CD14-positive monocyte (primary cell): ENCODE data around the gene KRTAP5-5. TPM values are rescaled to one million over a fixed set of nuclear protein-coding genes. Genes with fewer than 3 reads are reported as not detected.

ENCODE experiments used
- DNase-seq, 3 donors: peaks; one replicate each; pipeline ENCODE4 v3.0.0-alpha.2; 2011 to 2022
- H2AFZ ChIP-seq: 2 replicates; pipeline ENCODE4 v1.6.0; 2012; ENCODE audit warnings: mild to moderate bottlenecking, low read depth, low read length, inconsistent platforms; ENCODE audit not compliant: insufficient read depth, poor library complexity, severe bottlenecking
- H3K27ac ChIP-seq, 2 donors: 1 replicate in 1 of 2; 2 replicates in 1 of 2; pipeline ENCODE4 v1.5.1; 2012 to 2013; ENCODE audit warnings: low read length in 2 of 2, control low read depth in 1 of 2, inconsistent platforms in 1 of 2, low read depth in 1 of 2, mild to moderate bottlenecking in 1 of 2
- H3K27me3 ChIP-seq, 2 donors: one replicate each; pipeline versions ENCODE4 v1.6.0 to v1.6.1; 2011 to 2013; ENCODE audit warnings: low read length in 2 of 2; ENCODE audit not compliant: control insufficient read depth in 2 of 2, insufficient read depth in 2 of 2
- H3K36me3 ChIP-seq, 2 donors: replicated peaks in 1 of 2; 1 replicate in 1 of 2; 2 replicates in 1 of 2; pipeline versions ENCODE4 v1.5.1 to v1.6.1; 2012 to 2013; ENCODE audit warnings: low read length in 2 of 2, control low read depth in 1 of 2, inconsistent platforms in 1 of 2, mild to moderate bottlenecking in 1 of 2; ENCODE audit not compliant: insufficient read depth in 2 of 2, control insufficient read depth in 1 of 2
- H3K4me1 ChIP-seq, 2 donors: 1 replicate in 1 of 2; 2 replicates in 1 of 2; pipeline versions ENCODE4 v1.5.1 to v1.6.1; 2012 to 2013; ENCODE audit warnings: low read length in 2 of 2, control low read depth in 1 of 2, inconsistent platforms in 1 of 2, mild to moderate bottlenecking in 1 of 2, moderate library complexity in 1 of 2; ENCODE audit not compliant: insufficient read depth in 2 of 2, control insufficient read depth in 1 of 2
- H3K4me2 ChIP-seq: replicated peaks from 2 replicates; pipeline ENCODE3; 2012; ENCODE audit warnings: low read length, moderate library complexity, mild to moderate bottlenecking; ENCODE audit not compliant: poor library complexity, severe bottlenecking; ENCODE audit errors: extremely low read depth
- H3K4me3 ChIP-seq, 3 experiments: fragments of 200-600 bp in 1 of 3; sonication (generic) in 1 of 3; replicated peaks in 1 of 3; 1 replicate in 2 of 3; 2 replicates in 1 of 3; pipeline ENCODE4 v1.5.1; 2011 to 2013; ENCODE audit warnings: low read length in 3 of 3, mild to moderate bottlenecking in 3 of 3, control low read depth in 2 of 3, low read depth in 2 of 3, inconsistent platforms in 1 of 3, moderate library complexity in 1 of 3
- H3K79me2 ChIP-seq: 2 replicates; pipeline ENCODE4 v1.6.0; 2012; ENCODE audit warnings: mild to moderate bottlenecking, control low read depth, inconsistent platforms, low read length, moderate library complexity; ENCODE audit not compliant: insufficient read depth
- H3K9ac ChIP-seq: 2 replicates; pipeline ENCODE4 v1.6.0; 2017; ENCODE audit warnings: low read length, mild to moderate bottlenecking; ENCODE audit not compliant: insufficient read depth, poor library complexity, severe bottlenecking
- H3K9me3 ChIP-seq, 2 donors: replicated peaks in 1 of 2; 1 replicate in 1 of 2; 2 replicates in 1 of 2; pipeline versions ENCODE4 v1.5.1 to v1.6.1; 2012 to 2013; ENCODE audit warnings: low read length in 2 of 2, control low read depth in 1 of 2; ENCODE audit not compliant: control insufficient read depth in 1 of 2, insufficient read depth in 1 of 2
- H4K20me1 ChIP-seq: 2 replicates; pipeline ENCODE4 v1.6.0; 2012; ENCODE audit warnings: mild to moderate bottlenecking, low read length, control low read depth, moderate library complexity; ENCODE audit not compliant: insufficient read depth
- H3K27ac Mint-ChIP-seq, 7 donors: one replicate each; pipeline ENCODE4 v1.8.0; 2020; ENCODE audit warnings: mild to moderate bottlenecking in 7 of 7, mixed read lengths in 7 of 7, moderate library complexity in 6 of 7, inconsistent platforms in 2 of 7
- H3K27me3 Mint-ChIP-seq, 3 donors: one replicate each; pipeline ENCODE4 v1.8.0; 2021 to 2022; ENCODE audit warnings: low read depth in 3 of 3, mild to moderate bottlenecking in 3 of 3, mixed read lengths in 3 of 3, moderate library complexity in 3 of 3, inconsistent platforms in 1 of 3
- H3K36me3 Mint-ChIP-seq, 2 donors: one replicate each; pipeline ENCODE4 v1.8.0; 2020; ENCODE audit warnings: mixed read lengths in 2 of 2, inconsistent platforms in 1 of 2, mild to moderate bottlenecking in 1 of 2
- H3K4me1 Mint-ChIP-seq: one replicate; pipeline ENCODE4 v1.8.0; 2020; ENCODE audit warnings: mild to moderate bottlenecking, mixed read lengths
- H3K4me3 Mint-ChIP-seq, 2 donors: one replicate each; pipeline ENCODE4 v1.8.0; 2020; ENCODE audit warnings: mild to moderate bottlenecking in 2 of 2, mixed read lengths in 2 of 2, moderate library complexity in 1 of 2
- H3K9me3 Mint-ChIP-seq, 7 donors: one replicate each; pipeline ENCODE4 v1.8.0; 2020 to 2022; ENCODE audit warnings: mixed read lengths in 7 of 7, mild to moderate bottlenecking in 6 of 7, moderate library complexity in 6 of 7, inconsistent platforms in 2 of 7
- WGBS: methylation state at CpG from one replicate; pipeline ENCODE4 v1.1.5; 2013; ENCODE audit warnings: missing lambda C conversion rate; ENCODE audit not compliant: insufficient coverage; 5-methylcytosine and 5-hydroxymethylcytosine counted together
- intact Hi-C, 2 donors: fragments of 100-400 bp; cut with micrococcal nuclease; formaldehyde crosslinking; loops; one replicate each; pipeline versions ENCODE4 v1.15.0 to v1.15.1; 2023
- polyA plus RNA-seq, 3 donors: library from polyadenylated mRNA; depleted of rRNA in 1 of 3; unstranded in 2 of 3; stranded (reverse) in 1 of 3; fragments of 300-500 nt in 2 of 3; fragments of >200 nt in 1 of 3; fragmentation: Illumina TruSeq in 2 of 3; gene quantifications; 1 replicate in 2 of 3; 2 replicates in 1 of 3; pipeline ENCODE4 v1.2.3, GENCODE V29; 2012 to 2021
- TF ChIP-seq, protein P1 (sequence below): fragments of 200-600 bp; IDR thresholded peaks from one replicate; pipeline ENCODE4 v1.8.0; 2022; ENCODE audit warnings: antibody characterized with exemption, mild to moderate bottlenecking

The KRTAP5-5 gene
- polyA plus RNA-seq, 3 donors = not detected

DNA sequence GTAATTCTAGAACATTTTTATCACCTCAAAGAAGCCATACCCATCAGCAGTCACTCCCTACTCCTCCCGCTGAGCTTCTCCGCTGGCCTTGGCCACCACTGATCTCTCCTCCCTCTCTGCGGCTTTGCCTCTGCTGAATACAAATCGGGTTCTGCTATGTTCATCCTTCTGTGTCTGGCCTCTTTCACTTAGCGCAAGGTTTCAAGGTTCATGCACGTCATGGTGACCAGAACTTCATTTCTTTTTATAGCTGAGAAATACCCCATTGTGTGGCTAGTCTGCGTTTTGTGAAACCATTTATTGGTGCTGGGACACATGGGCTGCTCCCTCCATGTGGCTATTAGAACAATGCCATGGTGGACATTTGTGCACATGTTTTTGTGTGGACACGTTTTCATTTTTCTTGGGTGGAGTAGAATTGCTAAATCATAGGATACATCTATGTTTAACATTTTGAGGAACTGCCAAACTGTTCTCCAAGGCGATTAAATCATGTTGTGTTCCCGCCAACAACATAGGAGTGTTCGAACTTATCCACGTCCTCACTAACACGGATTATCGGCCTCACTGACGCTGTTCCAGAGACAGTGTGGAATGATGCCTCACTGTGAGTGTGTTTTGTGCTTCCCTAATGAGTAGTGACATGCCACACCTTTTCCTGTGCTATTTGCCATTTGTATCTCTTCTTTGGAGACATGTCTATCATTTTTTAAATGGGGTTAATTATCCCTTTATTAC, 43.2 kb downstream of the KRTAP5-5 start:
- H3K27me3 Mint-ChIP-seq = peaks cover 31 to 57% (median 34%) of the 10 kb centered on the region in 3 donors
- Histone ChIP-seq H2AFZ (no peak overlapping the region), H3K9me3 (no peaks in the 10 kb centered on the region), H3K9ac (no peak overlapping the region), H3K36me3 (no peaks in the 10 kb centered on the region), H3K4me1 (no peaks in the 10 kb centered on the region), H3K27me3 (peaks cover 0 to 25% of the 10 kb centered on the region in 2 donors), H3K4me3 (no peak overlapping the region), H4K20me1 (no peaks in the 10 kb centered on the region), H3K79me2 (no peaks in the 10 kb centered on the region), H3K4me2 (no peak overlapping the region), H3K27ac (no peak overlapping the region)
- TF ChIP-seq, protein P1, sequence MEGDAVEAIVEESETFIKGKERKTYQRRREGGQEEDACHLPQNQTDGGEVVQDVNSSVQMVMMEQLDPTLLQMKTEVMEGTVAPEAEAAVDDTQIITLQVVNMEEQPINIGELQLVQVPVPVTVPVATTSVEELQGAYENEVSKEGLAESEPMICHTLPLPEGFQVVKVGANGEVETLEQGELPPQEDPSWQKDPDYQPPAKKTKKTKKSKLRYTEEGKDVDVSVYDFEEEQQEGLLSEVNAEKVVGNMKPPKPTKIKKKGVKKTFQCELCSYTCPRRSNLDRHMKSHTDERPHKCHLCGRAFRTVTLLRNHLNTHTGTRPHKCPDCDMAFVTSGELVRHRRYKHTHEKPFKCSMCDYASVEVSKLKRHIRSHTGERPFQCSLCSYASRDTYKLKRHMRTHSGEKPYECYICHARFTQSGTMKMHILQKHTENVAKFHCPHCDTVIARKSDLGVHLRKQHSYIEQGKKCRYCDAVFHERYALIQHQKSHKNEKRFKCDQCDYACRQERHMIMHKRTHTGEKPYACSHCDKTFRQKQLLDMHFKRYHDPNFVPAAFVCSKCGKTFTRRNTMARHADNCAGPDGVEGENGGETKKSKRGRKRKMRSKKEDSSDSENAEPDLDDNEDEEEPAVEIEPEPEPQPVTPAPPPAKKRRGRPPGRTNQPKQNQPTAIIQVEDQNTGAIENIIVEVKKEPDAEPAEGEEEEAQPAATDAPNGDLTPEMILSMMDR = no peak
- no peak overlapping the region for H3K27ac Mint-ChIP-seq
- WGBS = 87% methylated on average over 13 of the region's 15 CpGs
- H3K9me3 Mint-ChIP-seq = no peaks in the 10 kb centered on the region
- no peaks in the 10 kb centered on the region for H3K4me1 Mint-ChIP-seq
- DNase-seq = no peak
- H3K36me3 Mint-ChIP-seq = no peaks in the 10 kb centered on the region
- H3K4me3 Mint-ChIP-seq = no peak overlapping the region
- intact Hi-C loops = no loop called here

DNA sequence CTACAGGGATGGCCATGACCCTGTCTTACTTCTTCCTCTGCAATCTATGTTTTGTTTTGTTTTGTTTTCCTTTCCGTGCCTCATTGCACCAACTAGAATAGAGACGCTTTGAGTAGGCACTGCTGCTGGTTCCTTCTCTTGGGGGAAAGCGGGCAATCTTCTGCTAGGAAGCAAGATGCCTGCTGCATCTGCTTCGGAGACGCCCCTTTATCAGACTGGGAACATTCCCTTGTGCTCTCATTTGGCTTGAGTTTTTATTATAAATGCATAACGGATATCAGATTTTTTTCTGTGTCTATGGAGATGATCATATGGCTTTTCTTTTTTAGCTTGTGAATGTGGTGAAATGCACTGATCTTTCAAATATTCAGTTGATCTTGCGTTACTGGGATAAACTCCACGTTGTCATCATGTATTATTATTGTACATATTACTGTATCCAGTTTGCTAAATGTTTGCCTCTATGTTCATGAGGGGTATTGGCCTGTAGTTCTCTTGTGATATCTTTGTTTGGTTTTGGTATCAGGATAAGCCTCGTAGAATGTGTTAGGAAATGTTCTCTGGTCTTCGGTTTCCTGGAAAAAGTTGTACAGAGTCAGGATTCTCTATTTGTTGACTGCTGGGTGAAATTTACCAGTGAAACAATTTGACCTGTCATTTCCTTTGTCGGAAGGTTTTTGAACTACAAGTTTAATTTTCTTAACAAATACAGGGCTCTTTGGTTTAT, 44.0 kb downstream of the KRTAP5-5 start:
- Histone ChIP-seq H4K20me1 (no peaks in the 10 kb centered on the region), H3K4me2 (no peak overlapping the region), H3K4me3 (no peak overlapping the region), H3K9ac (no peak overlapping the region), H2AFZ (no peak overlapping the region), H3K4me1 (no peaks in the 10 kb centered on the region), H3K36me3 (no peaks in the 10 kb centered on the region), H3K9me3 (no peaks in the 10 kb centered on the region), H3K79me2 (no peaks in the 10 kb centered on the region), H3K27me3 (peaks cover 0 to 19% of the 10 kb centered on the region in 2 donors), H3K27ac (no peak overlapping the region)
- 69% methylated on average over 7 of the region's 11 CpGs for WGBS
- no peak for DNase-seq
- no peak overlapping the region for H3K4me3 Mint-ChIP-seq
- no peaks in the 10 kb centered on the region for H3K36me3 Mint-ChIP-seq
- H3K27ac Mint-ChIP-seq = no peak overlapping the region
- TF ChIP-seq, protein P1 = no peak
- H3K9me3 Mint-ChIP-seq = no peaks in the 10 kb centered on the region
- peaks cover 25 to 51% (median 27%) of the 10 kb centered on the region in 3 donors for H3K27me3 Mint-ChIP-seq
- H3K4me1 Mint-ChIP-seq = peaks cover 2% of the 10 kb centered on the region
- intact Hi-C loops = no loop called here
